ENCODE data around the gene FAM153A. TPM values are rescaled to one million over a fixed set of nuclear protein-coding genes. Genes with fewer than 3 reads are reported as not detected.
"Not testable (repeated sequence)": the region's sequence is repeated elsewhere in the genome, so short reads cannot be mapped to it uniquely, and the experiment has no call there.

FAM153A gene
- polyA plus RNA-seq, 4 donors: 0.25 to 1.5 (median 0.67) TPM

GRCh38 chr5:177747354-177747753 lies 35.3 kb downstream of the FAM153A start:
- DNase-seq (ENCODE audit: low read depth in 4 of 4, low spot score in 2 of 4): not testable (repeated sequence)

GRCh38 chr5:177724858-177725257 lies 57.8 kb downstream of the FAM153A start:
- not testable (repeated sequence) for DNase-seq (ENCODE audit: low read depth in 4 of 4, low spot score in 2 of 4)

DNA sequence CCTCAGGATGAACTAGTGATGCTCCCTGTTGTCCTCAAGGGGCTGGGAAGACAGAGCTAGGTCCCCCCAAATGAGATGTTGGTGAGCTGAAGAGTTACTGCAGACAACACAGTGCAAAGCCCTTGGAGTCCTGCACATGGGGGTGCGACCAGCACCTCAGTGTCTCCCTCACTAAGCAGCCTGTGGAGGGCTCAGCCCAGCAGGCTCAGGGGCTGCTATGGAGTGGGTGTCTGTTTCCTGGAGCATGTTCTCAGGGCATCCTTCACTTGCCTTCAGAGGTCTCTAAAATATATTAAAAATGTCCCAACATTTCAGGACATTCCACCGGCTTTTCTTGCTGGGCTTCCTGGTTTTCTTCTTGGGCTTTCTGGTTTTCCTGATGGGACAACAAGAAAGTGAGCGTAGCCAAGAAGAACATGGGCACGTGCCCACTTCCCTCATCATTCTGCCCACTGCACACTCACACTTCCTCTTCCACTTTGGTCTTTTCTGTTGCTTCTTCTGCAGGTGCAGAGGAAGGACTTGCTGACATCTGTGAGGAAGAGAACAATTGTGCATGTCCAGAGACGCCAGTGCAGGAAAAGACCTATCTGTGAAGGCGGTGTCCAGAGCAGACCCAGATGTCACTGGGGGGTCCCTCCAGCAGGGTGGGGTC lies 58.7 kb downstream of the FAM153A start:
- DNase-seq (ENCODE audit: low read depth in 4 of 4, low spot score in 2 of 4): not testable (repeated sequence)

GRCh38 chr5:177722829-177723228 lies 59.9 kb downstream of the FAM153A start:
- not testable (repeated sequence) for DNase-seq (ENCODE audit: low read depth in 4 of 4, low spot score in 2 of 4)

GRCh38 chr5:177719989-177720388 lies 62.7 kb downstream of the FAM153A start:
- DNase-seq (ENCODE audit: low read depth in 4 of 4, low spot score in 2 of 4): not testable (repeated sequence)

DNA sequence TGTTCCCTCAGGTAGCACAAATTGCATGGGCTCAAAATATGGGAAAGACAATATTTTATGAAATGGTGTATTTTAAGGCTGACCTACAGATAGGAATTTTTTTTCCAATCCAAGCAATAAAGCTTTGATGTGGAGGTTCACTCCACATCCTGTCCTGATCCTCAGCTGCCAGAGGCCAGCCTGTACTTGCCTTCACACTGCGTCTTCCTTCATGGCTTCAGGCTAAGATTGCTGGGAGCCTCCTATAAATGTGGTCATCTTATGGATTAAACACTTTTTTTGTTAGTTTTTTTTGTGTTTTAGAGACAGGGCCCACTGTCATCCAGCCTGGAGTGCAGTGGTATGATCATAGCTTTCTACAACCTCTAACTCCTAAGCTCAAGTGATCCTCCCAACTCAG lies 67.3 kb downstream of the FAM153A start:
- DNase-seq (ENCODE audit: low read depth in 4 of 4, low spot score in 2 of 4): not testable (repeated sequence)

GRCh38 chr5:177696100-177696499 lies 86.6 kb downstream of the FAM153A start:
- not testable (repeated sequence) for DNase-seq (ENCODE audit: low read depth in 4 of 4, low spot score in 2 of 4)

DNA sequence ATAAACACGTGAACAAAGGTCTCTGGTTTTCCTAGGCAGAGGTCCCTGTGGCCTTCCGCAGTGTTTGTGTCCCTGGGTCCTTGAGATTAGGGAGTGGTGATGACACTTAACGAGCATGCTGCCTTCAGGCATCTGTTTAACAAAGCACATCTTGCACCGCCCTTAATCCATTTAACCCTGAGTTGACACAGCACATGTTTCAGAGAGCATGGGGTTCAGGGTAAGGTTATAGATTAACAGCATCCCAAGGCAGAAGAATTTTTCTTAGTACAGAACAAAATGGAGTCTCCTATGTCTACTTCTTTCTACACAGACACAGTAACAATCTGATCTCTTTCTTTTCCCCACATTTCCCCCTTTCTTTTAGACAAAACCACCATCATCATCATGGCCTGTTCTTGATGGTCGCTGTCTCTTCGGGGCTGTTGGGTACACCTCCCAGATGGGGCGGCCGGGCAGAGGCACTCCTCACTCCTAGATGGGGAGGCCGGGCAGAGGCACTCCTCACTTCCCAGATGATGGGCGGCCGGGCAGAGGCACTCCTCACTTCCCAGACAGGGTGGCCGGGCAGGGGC lies 87.3 kb downstream of the FAM153A start:
- not testable (repeated sequence) for DNase-seq (ENCODE audit: low read depth in 4 of 4, low spot score in 2 of 4)

- not testable (repeated sequence) for DNase-seq (ENCODE audit: low read depth in 4 of 4, low spot score in 2 of 4)
Observed at GRCh38 chr5:177694518-177694835, 88.2 kb downstream of the FAM153A start.

GRCh38 chr5:177693671-177694517 lies 88.8 kb downstream of the FAM153A start:
- not testable (repeated sequence) for DNase-seq (ENCODE audit: low read depth in 4 of 4, low spot score in 2 of 4)

DNA sequence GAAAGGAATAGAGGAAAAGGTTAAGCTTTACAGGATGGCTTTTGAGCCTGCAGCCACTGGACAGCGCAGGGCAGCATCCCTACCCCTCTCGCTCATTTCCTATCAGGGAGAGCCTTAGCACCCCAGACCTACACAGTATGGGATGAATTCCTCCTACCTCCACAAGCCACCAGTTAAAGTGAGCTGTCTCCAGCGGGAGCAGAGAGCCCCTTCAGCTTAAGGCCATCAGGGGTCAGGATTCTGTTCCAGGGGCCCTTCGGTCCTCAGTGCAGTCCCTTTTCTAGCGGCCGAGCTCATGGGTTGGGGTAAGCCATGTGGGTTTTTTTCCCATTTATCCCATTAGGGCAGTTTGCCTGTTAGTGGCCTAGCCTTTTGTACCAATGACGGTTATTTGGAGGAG lies 89.7 kb downstream of the FAM153A start:
- DNase-seq (ENCODE audit: low read depth in 4 of 4, low spot score in 2 of 4): not testable (repeated sequence)

- DNase-seq (ENCODE audit: low read depth in 4 of 4, low spot score in 2 of 4): not testable (repeated sequence)
Observed at GRCh38 chr5:177692507-177692906, 90.2 kb downstream of the FAM153A start.

DNA sequence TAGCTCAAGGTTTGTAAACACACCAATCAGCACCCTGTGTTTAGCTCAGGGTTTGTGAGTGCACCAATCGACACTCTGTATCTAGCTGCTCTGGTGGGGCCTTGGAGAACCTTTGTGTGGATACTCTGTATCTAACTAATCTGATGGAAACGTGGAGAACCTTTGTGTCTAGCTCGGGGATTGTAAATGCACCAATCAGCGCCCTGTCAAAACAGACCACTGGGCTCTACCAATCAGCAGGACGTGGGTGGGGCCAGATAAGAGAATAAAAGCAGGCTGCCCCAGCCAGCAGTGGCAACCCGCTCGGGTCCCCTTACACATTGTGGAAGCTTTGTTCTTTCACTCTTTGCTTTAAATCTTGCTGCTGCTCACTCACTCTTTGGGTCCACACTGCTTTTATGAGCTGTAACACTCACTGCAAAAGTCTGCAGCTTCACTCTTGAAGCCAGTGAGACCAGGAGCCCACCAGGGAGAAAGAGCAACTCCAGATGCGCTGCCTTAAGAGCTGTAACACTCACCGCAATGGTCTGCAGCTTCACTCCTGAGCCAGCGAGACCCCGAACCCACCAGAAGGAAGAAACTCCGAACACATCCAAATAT lies 93.6 kb downstream of the FAM153A start:
- DNase-seq (ENCODE audit: low read depth in 4 of 4, low spot score in 2 of 4): not testable (repeated sequence)

DNA sequence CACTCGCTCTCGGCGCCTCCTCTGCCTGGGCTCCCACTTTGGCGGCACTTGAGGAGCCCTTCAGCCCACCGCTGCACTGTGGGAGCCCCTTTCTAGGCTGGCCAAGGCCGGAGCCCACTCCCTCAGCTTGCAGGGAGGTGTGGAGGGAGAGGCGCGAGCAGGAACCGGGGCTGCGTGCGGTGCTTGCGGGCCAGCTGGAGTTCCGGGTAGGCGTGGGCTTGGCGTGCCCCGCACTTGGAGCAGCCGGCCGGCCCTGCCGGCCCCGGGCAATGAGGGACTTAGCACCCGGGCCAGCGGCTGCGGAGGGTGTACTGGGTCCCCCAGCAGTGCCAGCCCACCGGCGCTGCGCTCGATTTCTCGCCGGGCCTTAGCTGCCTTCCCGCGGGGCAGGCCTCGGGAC lies 94.6 kb downstream of the FAM153A start:
- DNase-seq (ENCODE audit: low read depth in 4 of 4, low spot score in 2 of 4): not testable (repeated sequence)

- DNase-seq (ENCODE audit: low read depth in 4 of 4, low spot score in 2 of 4): not testable (repeated sequence)
Observed at GRCh38 chr5:177681920-177682319, 100.8 kb downstream of the FAM153A start.

Other genes starting within 250 kb of the FAM153A start
- 100 to 1,000 TPM in 2 of 4 donors, 10 to 100 TPM in 2; 51.0 to 145 (median 87.2) TPM for gene FAM193B, start 228.3 kb downstream of the FAM153A start, polyA plus RNA-seq (ENCODE audit: insufficient read length in 4 of 4)
- gene TMED9, start 190.7 kb downstream of the FAM153A start, polyA plus RNA-seq (ENCODE audit: insufficient read length in 4 of 4): 100 to 1,000 TPM; 150 to 185 (median 155) TPM
- 10 to 100 TPM; 20.0 to 34.1 (median 28.3) TPM for gene B4GALT7, start 182.8 kb downstream of the FAM153A start, polyA plus RNA-seq (ENCODE audit: insufficient read length in 4 of 4)
- gene PROP1, start 213.3 kb upstream of the FAM153A start, polyA plus RNA-seq (ENCODE audit: insufficient read length in 4 of 4): under 1 TPM in 2 of 4 donors, not detected in 2; 0.10 to 0.11 TPM

Data from left renal cortex interstitium (tissue), 4 donors.